Dermis blood vessel endothelial cell (primary cell): Measurements from ENCODE around the gene XPO6. TPM values are rescaled to one million over a fixed set of nuclear protein-coding genes. Genes with fewer than 3 reads are reported as not detected.
"Not testable (repeated sequence)": the region's sequence is repeated elsewhere in the genome, so short reads cannot be mapped to it uniquely, and the experiment has no call there.

Source experiments
- DNase-seq: peaks from one replicate; pipeline ENCODE4 v3.0.0; 2010
- total RNA-seq: library from RNA; depleted of rRNA; stranded (reverse); fragments of >200 nt; gene quantifications from 2 replicates; pipeline ENCODE4 v1.2.3, GENCODE V29; 2014

Gene XPO6
- total RNA-seq, 1 donor from 2014 or later = 89.7 TPM

- DNase-seq = no peak
These were observed 65.2 kb downstream of the XPO6 start for GRCh38 chr16:28146536-28146935.

DNA sequence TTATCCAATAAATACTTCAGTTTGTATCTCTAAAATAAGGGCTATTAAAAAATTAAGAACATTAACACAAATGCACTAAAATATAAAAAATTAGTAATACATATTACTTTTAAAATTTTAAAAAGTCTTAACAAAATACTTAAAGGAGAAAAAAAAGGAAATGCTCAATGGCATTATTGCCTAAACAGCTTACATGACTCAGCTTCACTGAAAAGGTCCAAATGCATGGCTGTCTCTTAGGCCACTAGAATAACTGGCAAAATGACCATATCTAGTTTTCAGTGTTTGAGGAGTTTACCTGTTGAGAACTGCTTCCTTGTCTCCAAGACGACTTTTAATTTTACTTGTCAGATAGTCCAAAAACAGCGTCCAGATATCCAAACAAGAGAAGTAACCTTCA, 66.0 kb downstream of the XPO6 start:
- peak; percentile 20 for DNase-seq

- no peak for DNase-seq
These were observed 70.8 kb downstream of the XPO6 start for GRCh38 chr16:28140788-28141618.

- no peak for DNase-seq
These were observed 72.2 kb downstream of the XPO6 start for GRCh38 chr16:28139530-28139929.

GRCh38 chr16:28136751-28137434, 74.9 kb downstream of the XPO6 start:
- DNase-seq = peak; percentile 33

DNA sequence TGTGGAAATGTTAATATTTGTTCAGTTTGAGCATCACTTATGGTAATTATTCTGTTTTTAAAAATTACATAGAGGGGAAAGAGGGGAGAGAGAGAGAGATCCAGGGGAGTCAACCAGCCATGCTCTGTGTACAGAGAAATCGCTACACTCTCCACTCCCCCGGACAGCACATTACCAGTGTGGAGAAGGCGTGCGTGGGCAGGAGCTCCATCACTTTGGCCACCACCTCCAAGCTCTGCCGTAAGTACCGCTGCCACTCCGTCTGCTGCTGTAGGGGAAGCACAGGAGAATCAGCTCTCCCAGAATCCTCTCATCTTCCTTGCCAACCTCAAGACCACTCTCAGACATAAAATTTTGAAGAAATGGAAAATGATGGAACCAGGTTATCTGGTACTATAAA, 78.1 kb downstream of the XPO6 start:
- DNase-seq = no peak

- DNase-seq = no peak
These were observed 79.9 kb downstream of the XPO6 start for GRCh38 chr16:28131743-28132393.

- no peak for DNase-seq
These were observed 80.6 kb downstream of the XPO6 start for GRCh38 chr16:28131181-28131580.

DNA sequence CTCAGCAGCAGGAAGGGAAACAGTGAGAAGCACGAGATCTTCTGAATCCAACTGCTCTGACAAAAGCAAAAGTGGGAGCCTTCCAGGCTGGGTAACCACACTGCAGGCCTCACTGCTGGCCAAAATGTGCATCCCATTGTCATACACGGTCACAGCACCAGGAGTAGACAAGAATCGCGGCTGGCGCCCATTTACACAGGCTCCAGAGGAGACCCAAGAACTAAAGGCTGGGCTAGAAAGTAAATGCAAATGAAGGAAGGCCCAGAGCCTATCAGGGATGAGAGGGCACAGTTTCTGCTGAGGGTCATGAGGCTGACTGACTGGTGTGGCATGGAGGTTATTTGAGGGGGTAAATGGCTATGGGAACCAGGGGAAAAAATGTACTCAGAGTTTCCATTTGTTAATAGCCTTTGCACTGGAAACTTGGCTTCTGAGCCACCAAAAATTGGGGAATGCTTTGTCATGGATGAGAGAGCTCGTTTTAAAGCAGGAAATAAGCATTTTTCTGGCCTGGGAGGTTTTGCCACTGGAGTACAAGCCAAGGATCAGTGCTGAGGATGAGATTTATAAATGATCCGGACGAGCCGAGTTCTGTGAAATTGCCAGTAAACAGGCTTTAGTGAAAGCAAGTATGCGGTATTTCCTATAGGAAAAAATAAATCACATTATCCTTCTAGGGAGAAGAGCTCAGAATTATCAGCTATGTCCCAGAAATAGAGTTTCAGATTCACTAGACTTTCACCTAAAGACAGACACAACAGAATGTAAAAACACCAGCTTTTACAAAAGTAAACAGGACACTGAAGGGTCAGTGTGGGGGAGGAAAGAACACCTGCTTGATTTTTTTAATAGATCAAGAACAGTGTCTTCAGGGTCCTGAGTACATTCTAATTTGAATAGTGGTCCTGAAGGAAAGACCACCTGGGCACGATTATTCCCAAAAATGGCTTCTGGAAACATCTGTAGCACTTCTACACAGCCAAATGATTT, 81.4 kb downstream of the XPO6 start:
- peak; percentile 17 for DNase-seq

DNA sequence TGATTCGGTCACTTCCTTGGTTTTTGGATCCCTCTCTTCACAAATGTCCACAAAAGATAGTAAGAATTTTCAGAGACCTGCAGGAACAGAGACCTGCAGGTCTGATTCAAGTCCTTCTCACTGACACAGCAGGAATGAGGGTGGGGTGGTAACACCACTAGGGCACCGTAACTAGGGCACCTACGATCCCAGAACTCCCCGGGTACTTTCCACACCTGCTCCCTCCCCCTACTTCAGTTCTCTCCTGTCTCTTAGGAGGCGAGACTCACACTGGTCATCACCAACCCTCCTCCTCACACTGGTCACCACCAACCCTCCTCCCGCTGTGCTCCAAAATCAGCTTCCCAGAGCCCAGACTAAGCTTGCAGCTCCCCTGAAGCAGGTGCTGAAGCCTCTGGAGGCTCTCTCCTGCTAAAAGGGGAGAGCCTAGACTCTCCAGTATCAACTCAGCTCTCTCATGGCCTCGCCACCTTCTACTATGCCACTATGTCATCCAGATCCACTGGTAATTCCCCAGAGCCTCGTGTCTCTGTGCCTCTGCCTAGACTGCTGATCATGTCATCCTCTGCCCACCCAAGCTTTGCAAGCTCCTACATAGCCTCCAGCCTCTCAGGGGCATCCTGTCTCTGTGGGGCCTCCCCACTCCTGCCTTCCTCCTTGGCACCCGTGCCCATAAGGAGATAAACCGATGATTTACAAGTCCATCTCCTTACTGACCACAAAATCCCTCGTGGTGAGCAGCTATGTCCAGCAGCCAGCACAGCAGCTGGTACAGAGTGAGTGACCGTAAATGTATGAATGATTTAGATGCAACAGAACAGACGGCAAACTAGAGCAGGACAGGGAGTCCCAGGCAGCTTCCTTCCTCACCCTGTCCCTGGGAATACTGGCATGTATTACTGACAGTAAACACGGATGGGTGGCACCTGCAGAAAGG, 84.8 kb downstream of the XPO6 start:
- DNase-seq = no peak

GRCh38 chr16:28125592-28125991, 86.2 kb downstream of the XPO6 start:
- DNase-seq = no peak

- no peak for DNase-seq
These were observed 90.2 kb downstream of the XPO6 start for GRCh38 chr16:28121527-28121926.

- DNase-seq = no peak
These were observed 91.0 kb downstream of the XPO6 start for GRCh38 chr16:28120754-28121153.

DNA sequence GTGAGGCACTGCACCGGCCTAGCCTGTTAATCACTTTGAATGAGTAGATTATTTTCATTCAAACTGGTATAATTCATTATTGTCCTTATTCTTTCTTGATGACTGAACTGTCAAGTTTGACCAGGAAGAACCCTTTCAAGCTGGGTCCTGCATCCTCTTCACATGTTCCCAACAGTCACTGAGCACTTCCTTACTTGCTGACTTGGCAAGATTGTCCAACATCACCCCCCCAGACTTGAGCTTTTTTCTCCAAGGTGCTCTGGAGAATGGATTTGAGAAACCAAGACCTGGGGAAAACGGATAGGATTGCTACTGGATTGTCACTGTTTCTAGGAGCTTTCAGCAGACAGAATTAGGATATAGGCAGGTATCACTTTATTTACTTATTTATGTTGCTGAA, 93.1 kb downstream of the XPO6 start:
- no peak for DNase-seq

DNA sequence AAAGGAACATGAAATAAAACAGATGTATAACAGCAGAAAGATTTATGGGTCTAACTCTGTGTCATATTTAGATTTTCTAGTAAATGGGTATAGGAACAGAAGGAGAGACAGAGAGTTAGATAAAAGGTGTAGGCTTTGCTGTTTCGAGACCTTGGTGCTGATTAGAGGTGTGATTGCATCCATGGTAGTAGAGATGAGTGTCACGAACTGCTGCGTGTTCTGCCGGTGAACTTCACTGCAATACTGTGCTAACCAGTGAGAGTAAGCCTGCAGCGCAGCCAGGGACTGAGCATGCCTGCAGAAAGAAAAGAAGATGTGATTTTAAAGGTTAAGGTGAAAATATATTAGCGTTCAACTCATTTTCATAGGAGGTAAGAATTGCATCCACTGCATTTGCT, 94.6 kb downstream of the XPO6 start:
- no peak for DNase-seq

GRCh38 chr16:28115866-28116265, 95.9 kb downstream of the XPO6 start:
- not testable (repeated sequence) for DNase-seq

DNA sequence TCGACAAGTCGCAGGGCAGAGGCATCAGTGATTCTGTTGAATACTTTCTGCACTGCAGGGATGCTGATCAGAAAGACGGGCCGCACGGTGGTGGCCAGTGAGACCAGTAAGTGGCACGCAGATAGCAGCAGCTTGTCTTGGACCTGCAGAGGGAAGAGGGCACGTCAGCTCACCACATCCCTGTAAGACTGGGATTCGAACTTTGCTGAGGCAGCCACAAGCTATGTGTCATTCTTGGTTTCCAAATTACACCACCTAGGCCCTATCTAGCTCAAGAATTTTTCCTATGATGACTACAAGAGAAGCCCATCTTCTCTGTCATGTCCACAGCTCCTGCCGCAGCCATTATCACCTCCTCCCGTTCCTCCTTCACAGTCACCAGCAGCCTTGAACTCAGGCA, 98.9 kb downstream of the XPO6 start:
- DNase-seq = no peak

- DNase-seq = no peak
These were observed 100.8 kb downstream of the XPO6 start for GRCh38 chr16:28110977-28111376.

DNA sequence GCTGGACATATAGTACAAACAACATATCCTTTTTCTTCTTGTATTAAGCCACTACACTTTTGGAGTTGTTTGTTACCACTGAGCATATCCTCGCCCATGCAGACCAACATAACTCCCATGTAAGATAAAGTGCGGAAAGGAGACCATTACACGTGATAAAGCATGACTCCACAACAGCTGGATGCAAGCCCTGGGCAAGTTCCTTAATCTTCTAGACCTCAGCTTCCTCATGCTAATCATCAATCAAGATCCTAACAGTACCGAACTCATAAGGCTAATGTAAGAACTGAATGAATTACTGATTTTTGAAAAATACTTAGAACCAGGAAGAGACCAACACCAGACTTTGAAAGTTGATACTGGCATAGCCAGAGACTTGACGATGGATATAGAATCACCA, 101.3 kb downstream of the XPO6 start:
- no peak for DNase-seq

- DNase-seq = no peak
These were observed 101.7 kb downstream of the XPO6 start for GRCh38 chr16:28110074-28110473.

DNA sequence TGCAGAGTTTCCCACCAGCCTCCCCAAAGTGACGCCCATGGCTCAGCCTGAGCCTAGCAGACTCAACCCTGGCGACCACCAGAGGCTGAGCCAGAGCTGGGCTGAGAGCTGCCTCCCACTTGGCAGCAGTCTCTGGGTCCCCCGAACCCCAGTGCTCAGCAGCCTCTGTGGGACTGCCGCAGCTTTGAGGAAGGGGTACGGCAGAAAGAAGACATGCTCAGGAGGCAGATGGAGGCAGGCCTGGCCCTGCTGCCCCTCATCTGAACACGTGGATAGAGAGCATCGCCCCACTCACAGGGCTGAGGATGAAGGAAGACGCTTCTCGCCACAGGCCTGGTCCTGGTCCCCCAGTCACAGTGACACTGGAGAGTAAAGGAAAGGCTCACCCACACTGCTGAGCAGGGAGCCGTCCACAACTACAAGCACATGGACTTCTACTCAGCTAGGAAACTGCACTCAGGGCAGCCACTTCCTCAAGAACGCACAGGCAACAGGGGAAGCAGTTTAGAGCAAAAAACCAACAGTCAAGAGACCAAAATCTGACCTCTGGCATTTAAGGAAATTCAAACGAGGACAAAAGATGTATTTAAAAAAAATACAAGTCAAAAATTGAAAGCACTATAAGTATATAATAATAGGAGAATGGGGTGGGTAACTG, 103.0 kb downstream of the XPO6 start:
- DNase-seq = no peak
